ENCODE measurements around the gene ACTL6B. TPM values are rescaled to one million over a fixed set of nuclear protein-coding genes. Genes with fewer than 3 reads are reported as not detected.
"Not testable (repeated sequence)": the region's sequence is repeated elsewhere in the genome, so short reads cannot be mapped to it uniquely, and the experiment has no call there.

Gene ACTL6B
- total RNA-seq (not detected in 2 replicates), polyA plus RNA-seq (not detected in 2 replicates)

DNA sequence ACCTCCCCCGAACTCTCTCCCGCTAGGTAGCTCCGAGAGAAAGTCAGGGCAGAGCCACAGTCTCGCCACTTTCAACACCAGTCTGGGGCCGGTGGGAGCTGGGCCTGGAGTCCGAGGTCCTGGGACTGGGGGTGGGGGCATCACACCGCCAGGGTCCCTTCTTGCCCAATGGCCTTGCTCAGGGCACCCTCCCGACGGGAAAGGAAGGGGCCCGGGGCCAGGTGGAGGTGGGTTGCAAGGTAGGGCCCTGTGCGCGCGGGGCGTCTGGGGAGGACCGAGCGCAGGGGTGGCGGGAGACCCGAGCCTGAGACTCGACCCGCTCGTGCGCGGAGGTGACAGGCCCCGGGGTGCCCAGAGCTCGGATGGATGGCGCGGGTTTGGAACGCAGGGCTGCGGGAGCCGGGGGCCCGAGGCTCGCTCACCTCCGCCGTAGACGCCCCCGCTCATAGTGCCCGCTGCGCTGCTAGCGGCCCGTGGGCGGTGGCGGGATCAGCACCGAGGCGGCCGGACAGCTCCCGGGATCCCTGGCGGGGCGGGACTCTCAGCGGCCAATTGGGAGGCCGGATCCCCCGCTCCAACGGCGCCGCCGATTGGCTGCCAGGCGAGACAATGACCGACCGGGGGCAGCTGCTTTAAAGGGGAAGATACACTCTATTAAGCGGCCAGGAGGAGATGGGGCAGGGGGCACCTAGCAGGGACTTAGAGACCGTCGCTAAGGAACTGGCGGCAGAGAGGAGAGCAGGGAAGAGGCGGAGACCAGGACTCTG lies at the start of gene ACTL6B:
Gene ACTL6B (minus strand): TSS at position 541 of the 767 bp plus-strand sequence. CDS start 94 bp downstream, at position 447.
- Histone ChIP-seq H3K4me1 (ENCODE audit: insufficient read depth) (no peaks in the 10 kb centered on the region), H3K4me3 (no peak within 1 kb of the TSS), H2AFZ (no peak within 1 kb of the TSS), H3K79me2 (no peaks in the 10 kb centered on the region), H3K9me3 (ENCODE audit: low read depth) (no peaks in the 10 kb centered on the region), H3K36me3 (replicated peaks; ENCODE audit: insufficient read depth, low read depth) (no peaks in the 10 kb centered on the region), H3K9me2 (replicated peaks; ENCODE audit: insufficient read depth) (no peaks in the 10 kb centered on the region), H3K27me3 (peaks cover 21% of the 10 kb centered on the region), H3K4me2 (peak within 1 kb of the TSS; percentile 59), H3K27ac (no peak within 1 kb of the TSS), H4K20me1 (ENCODE audit: insufficient read depth, poor library complexity, severe bottlenecking) (no peaks in the 10 kb centered on the region)
- TF ChIP-seq EZH2 (IDR thresholded peaks at IDR 0.05; ENCODE audit: borderline replicate concordance) = peak; percentile 56
- no peak for TF ChIP-seq EZH2phosphoT487 (IDR thresholded peaks at IDR 0.05; ENCODE audit: low read depth, severe bottlenecking, unreplicated experiment)
- peak; percentile 73 for DNase-seq (ENCODE audit: low spot score)
- WGBS (ENCODE audit: low lambda C conversion rate, missing lambda C conversion rate) = 12% methylated on average over 34 of the region's 63 CpGs

DNA sequence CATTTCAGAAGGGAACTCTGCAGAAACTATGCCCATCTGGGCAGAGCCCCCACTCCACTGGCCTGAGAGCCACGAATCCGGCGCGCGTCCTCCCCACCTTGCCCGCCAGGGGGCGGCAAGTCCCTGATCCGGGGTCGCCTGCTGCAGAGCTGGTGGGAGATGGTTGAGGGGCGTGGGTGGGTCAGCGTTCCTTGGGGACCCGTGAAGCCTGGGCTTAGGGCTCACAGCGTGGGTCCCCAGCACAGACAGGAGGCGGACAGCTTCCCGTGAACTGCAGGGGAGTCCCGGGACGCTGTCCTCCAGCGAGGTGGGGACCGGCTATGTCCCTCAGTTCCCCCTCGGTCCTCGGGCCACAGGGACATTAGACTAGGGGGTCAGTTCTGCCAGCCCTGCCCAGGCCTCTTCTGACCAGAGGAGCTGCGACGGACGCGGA lies 49.1 kb upstream of the ACTL6B start:
- DNase-seq (ENCODE audit: low spot score) = peak; percentile 86
- H3K4me1 ChIP-seq (ENCODE audit: insufficient read depth) = peaks cover 12% of the 10 kb centered on the region
- H3K9me2 ChIP-seq (replicated peaks; ENCODE audit: insufficient read depth) = no peaks in the 10 kb centered on the region
- H4K20me1 ChIP-seq (ENCODE audit: insufficient read depth, poor library complexity, severe bottlenecking) = no peaks in the 10 kb centered on the region
- no peaks in the 10 kb centered on the region for H3K27me3 ChIP-seq
- peak overlapping the region; percentile 53 for H3K4me3 ChIP-seq
- H3K79me2 ChIP-seq = peaks cover 17% of the 10 kb centered on the region
- no peaks in the 10 kb centered on the region for H3K36me3 ChIP-seq (replicated peaks; ENCODE audit: insufficient read depth, low read depth)
- H2AFZ ChIP-seq = peak overlapping the region; percentile 79
- H3K27ac ChIP-seq = peak overlapping the region; percentile 94
- H3K4me2 ChIP-seq = peak overlapping the region; percentile 95
- 0% methylated on average over 18 of the region's 25 CpGs for WGBS (ENCODE audit: low lambda C conversion rate, missing lambda C conversion rate)
- no peaks in the 10 kb centered on the region for H3K9me3 ChIP-seq (ENCODE audit: low read depth)
- TF ChIP-seq EZH2phosphoT487 (IDR thresholded peaks at IDR 0.05; ENCODE audit: low read depth, severe bottlenecking, unreplicated experiment) (no peak), EZH2 (IDR thresholded peaks at IDR 0.05; ENCODE audit: borderline replicate concordance) (no peak)
- TF ChIP-seq, protein P1, sequence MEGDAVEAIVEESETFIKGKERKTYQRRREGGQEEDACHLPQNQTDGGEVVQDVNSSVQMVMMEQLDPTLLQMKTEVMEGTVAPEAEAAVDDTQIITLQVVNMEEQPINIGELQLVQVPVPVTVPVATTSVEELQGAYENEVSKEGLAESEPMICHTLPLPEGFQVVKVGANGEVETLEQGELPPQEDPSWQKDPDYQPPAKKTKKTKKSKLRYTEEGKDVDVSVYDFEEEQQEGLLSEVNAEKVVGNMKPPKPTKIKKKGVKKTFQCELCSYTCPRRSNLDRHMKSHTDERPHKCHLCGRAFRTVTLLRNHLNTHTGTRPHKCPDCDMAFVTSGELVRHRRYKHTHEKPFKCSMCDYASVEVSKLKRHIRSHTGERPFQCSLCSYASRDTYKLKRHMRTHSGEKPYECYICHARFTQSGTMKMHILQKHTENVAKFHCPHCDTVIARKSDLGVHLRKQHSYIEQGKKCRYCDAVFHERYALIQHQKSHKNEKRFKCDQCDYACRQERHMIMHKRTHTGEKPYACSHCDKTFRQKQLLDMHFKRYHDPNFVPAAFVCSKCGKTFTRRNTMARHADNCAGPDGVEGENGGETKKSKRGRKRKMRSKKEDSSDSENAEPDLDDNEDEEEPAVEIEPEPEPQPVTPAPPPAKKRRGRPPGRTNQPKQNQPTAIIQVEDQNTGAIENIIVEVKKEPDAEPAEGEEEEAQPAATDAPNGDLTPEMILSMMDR (IDR thresholded peaks at IDR 0.05; ENCODE audit: poor library complexity) = peak; percentile 95

DNA sequence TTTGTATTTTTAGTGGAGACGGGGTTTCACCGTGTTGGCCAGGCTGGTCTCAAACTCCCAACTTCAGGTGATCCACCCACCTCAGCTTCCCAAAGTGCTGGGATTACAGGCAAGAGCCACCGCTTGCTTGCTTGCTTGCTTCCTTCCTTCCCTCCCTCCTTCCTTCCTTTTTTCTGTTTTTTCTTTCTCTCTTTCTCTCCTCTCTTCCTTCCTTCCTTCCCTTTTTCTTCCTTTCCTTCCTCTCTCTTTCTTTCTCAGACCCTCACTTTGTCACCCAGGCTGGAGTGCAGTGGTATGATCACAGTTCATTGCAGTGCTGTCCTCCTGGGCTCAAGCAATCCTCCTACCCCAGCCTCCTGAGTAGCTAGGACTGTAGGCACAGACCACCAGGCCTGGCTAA lies 44.8 kb upstream of the ACTL6B start:
- not testable (repeated sequence) for H3K79me2 ChIP-seq; H3K27ac ChIP-seq; H3K4me2 ChIP-seq; DNase-seq (ENCODE audit: low spot score); H3K27me3 ChIP-seq; H3K9me3 ChIP-seq (ENCODE audit: low read depth); H3K4me3 ChIP-seq; H3K4me1 ChIP-seq (ENCODE audit: insufficient read depth); H3K36me3 ChIP-seq (replicated peaks; ENCODE audit: insufficient read depth, low read depth); H3K9me2 ChIP-seq (replicated peaks; ENCODE audit: insufficient read depth); H4K20me1 ChIP-seq (ENCODE audit: insufficient read depth, poor library complexity, severe bottlenecking); H2AFZ ChIP-seq
- WGBS (ENCODE audit: low lambda C conversion rate, missing lambda C conversion rate) = 88% methylated on average over 3 of the region's 3 CpGs

DNA sequence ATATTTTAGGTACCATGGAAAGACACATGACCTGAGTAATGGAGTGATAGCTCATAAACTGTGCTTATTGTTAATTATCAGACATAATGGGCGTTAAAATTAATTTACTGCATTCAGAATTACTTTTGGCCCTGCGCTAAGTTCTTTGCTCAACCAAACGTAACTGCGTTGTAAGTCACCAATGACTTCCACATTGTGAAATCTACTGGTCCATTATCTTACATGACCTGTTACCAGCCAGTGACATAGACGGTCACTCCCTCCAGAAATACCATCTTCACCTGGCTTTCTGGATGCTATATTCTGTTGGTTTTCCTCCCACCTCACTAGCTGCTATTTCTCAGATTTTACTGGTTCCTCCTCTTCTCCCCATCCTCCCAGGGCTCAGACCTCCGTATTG lies 42.8 kb upstream of the ACTL6B start:
- Histone ChIP-seq H3K9me2 (replicated peaks; ENCODE audit: insufficient read depth) (no peaks in the 10 kb centered on the region), H4K20me1 (ENCODE audit: insufficient read depth, poor library complexity, severe bottlenecking) (no peaks in the 10 kb centered on the region), H3K36me3 (replicated peaks; ENCODE audit: insufficient read depth, low read depth) (no peaks in the 10 kb centered on the region), H3K27ac (no peak overlapping the region), H3K9me3 (ENCODE audit: low read depth) (no peaks in the 10 kb centered on the region), H3K79me2 (no peaks in the 10 kb centered on the region), H3K4me1 (ENCODE audit: insufficient read depth) (peaks cover 6% of the 10 kb centered on the region), H2AFZ (no peak overlapping the region), H3K4me3 (no peak overlapping the region), H3K27me3 (no peaks in the 10 kb centered on the region), H3K4me2 (no peak overlapping the region)
- WGBS (ENCODE audit: low lambda C conversion rate, missing lambda C conversion rate) = 73% methylated on average over 6 of the region's 6 CpGs
- no peak for DNase-seq (ENCODE audit: low spot score)
- TF ChIP-seq EZH2 (IDR thresholded peaks at IDR 0.05; ENCODE audit: borderline replicate concordance) (no peak), EZH2phosphoT487 (IDR thresholded peaks at IDR 0.05; ENCODE audit: low read depth, severe bottlenecking, unreplicated experiment) (no peak)
- TF ChIP-seq, protein P1 (IDR thresholded peaks at IDR 0.05; ENCODE audit: poor library complexity) = no peak

Measured in hepatocyte (in vitro differentiated cells).